Smooth muscle cell (in vitro differentiated cells): ENCODE data around the gene MYOM3. TPM values are rescaled to one million over a fixed set of nuclear protein-coding genes. Genes with fewer than 3 reads are reported as not detected.
"Not testable (repeated sequence)": the region's sequence is repeated elsewhere in the genome, so short reads cannot be mapped to it uniquely, and the experiment has no call there.

ENCODE experiments used
- DNase-seq: peaks from one replicate; lab custom pipeline; 2025; ENCODE audit not compliant: unreplicated experiment; lab: John Stamatoyannopoulos, UW
- H2AFZ ChIP-seq: fragments of 200-600 bp; sonication (generic); 2 replicates; pipeline ENCODE4 v1.6.0; 2016; ENCODE audit warnings: antibody characterized with exemption, low read depth, mild to moderate bottlenecking
- H3F3A ChIP-seq: fragments of 200-600 bp; sonication (generic); 2 replicates; pipeline ENCODE4 v1.6.0; 2017; ENCODE audit warnings: antibody characterized with exemption, low read depth
- H3K27ac ChIP-seq: fragments of 200-600 bp; sonication (generic); 2 replicates; pipeline ENCODE4 v1.5.1; 2016; ENCODE audit warnings: low read depth, mild to moderate bottlenecking
- H3K27me3 ChIP-seq: fragments of 200-600 bp; sonication (generic); 2 replicates; pipeline ENCODE4 v1.6.1; 2016; ENCODE audit warnings: low read depth, mild to moderate bottlenecking
- H3K36me3 ChIP-seq: fragments of 200-600 bp; sonication (generic); 2 replicates; pipeline ENCODE4 v1.5.1; 2016; ENCODE audit warnings: low read depth
- H3K4me1 ChIP-seq: fragments of 200-600 bp; sonication (generic); 2 replicates; pipeline ENCODE4 v1.5.1; 2016; ENCODE audit warnings: low read depth
- H3K4me2 ChIP-seq: fragments of 200-600 bp; sonication (generic); 2 replicates; pipeline ENCODE4 v1.6.0; 2016; ENCODE audit warnings: mild to moderate bottlenecking
- H3K4me3 ChIP-seq: fragments of 200-600 bp; sonication (generic); 2 replicates; pipeline ENCODE4 v1.5.1; 2016; ENCODE audit warnings: mild to moderate bottlenecking
- H3K79me2 ChIP-seq: fragments of 200-600 bp; sonication (generic); 2 replicates; pipeline ENCODE4 v1.6.0; 2016; ENCODE audit warnings: low read depth, mild to moderate bottlenecking
- H3K9ac ChIP-seq: fragments of 200-600 bp; sonication (generic); 2 replicates; pipeline ENCODE4 v1.6.0; 2016; ENCODE audit warnings: low read depth
- H3K9me3 ChIP-seq: fragments of 200-600 bp; sonication (generic); replicated peaks from 2 replicates; pipeline ENCODE4 v1.5.1; 2016; ENCODE audit warnings: low read depth
- H4K20me1 ChIP-seq: fragments of 200-600 bp; sonication (generic); 2 replicates; pipeline ENCODE4 v1.6.0; 2016; ENCODE audit warnings: low read depth
- WGBS: methylation state at CpG from one replicate; pipeline ENCODE4 v1.1.7; 2016; ENCODE audit warnings: low lambda C conversion rate; 5-methylcytosine and 5-hydroxymethylcytosine counted together
- polyA plus RNA-seq: library from polyadenylated mRNA; unstranded; fragments of >200 nt; fragmentation: Nextera tagmentation; extraction: Ambion mirVana; gene quantifications from 2 replicates; pipeline ENCODE4 v1.2.1, GENCODE V29; 2016
- total RNA-seq: library from RNA; depleted of rRNA; stranded (reverse); fragments of >200 nt; gene quantifications from 2 replicates; pipeline ENCODE4 v1.2.3, GENCODE V29; 2014
- TF ChIP-seq, protein P1 (sequence below): fragments of 200-600 bp; sonication (generic); IDR thresholded peaks from 2 replicates; pipeline ENCODE4 v1.5.1; 2017; ENCODE audit warnings: borderline replicate concordance, mild to moderate bottlenecking, antibody characterized with exemption; ENCODE audit not compliant: insufficient read depth, poor library complexity, severe bottlenecking

MYOM3 gene
- total and polyA plus RNA-seq, 2 experiments from 2014 or later: 0.18 to 0.26 TPM

DNA sequence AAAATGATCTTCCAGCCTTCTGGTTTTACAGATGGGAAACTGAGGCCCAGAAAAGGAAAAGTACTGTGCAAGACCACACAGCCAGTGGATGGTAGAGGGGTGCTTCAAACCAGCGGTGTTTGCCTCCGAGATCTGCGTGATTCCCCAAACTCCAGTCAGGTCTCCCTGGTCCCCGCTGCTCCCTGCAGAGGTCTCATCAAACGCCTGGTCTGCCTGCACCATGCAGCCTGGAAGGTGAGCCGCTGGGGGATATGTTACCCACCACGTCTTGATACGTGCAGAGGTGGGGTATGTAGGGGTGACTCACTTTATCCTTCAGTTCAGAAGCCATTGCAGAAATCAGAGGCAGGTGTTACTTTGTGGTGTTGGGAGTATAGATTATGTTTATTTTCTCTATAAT, 56.3 kb downstream of the MYOM3 start:
- WGBS: 84% methylated on average over 8 of the region's 8 CpGs
- Histone ChIP-seq H3K9me3 (no peaks in the 10 kb centered on the region), H2AFZ (no peak overlapping the region), H3K36me3 (no peaks in the 10 kb centered on the region), H3F3A (no peaks in the 10 kb centered on the region), H3K9ac (no peak overlapping the region), H3K79me2 (no peaks in the 10 kb centered on the region), H3K4me2 (no peak overlapping the region), H3K27ac (no peak overlapping the region), H3K27me3 (no peaks in the 10 kb centered on the region), H3K4me3 (no peak overlapping the region), H4K20me1 (no peaks in the 10 kb centered on the region), H3K4me1 (no peaks in the 10 kb centered on the region)
- TF ChIP-seq, protein P1, sequence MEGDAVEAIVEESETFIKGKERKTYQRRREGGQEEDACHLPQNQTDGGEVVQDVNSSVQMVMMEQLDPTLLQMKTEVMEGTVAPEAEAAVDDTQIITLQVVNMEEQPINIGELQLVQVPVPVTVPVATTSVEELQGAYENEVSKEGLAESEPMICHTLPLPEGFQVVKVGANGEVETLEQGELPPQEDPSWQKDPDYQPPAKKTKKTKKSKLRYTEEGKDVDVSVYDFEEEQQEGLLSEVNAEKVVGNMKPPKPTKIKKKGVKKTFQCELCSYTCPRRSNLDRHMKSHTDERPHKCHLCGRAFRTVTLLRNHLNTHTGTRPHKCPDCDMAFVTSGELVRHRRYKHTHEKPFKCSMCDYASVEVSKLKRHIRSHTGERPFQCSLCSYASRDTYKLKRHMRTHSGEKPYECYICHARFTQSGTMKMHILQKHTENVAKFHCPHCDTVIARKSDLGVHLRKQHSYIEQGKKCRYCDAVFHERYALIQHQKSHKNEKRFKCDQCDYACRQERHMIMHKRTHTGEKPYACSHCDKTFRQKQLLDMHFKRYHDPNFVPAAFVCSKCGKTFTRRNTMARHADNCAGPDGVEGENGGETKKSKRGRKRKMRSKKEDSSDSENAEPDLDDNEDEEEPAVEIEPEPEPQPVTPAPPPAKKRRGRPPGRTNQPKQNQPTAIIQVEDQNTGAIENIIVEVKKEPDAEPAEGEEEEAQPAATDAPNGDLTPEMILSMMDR: no peak
- DNase-seq: no peak

DNA sequence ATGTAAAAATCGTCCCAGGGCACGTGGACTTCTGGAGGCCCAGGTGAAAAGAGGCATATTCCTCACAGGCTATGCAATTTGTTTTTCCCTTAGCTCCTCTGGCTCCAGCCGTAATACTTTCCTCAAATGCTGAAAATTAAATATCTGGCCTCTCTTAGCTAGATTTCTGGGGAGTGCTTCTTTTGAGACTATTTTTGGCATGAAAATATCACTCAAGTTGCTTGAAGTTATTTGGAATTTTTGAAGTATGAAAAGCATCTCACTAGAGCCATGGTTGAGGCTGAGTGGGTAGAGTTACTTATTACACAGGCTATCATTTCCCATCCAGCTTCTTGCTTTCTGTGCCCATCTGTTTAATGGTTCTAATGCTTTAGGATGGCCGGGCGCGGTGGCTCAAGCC, 59.7 kb downstream of the MYOM3 start:
- Histone ChIP-seq H4K20me1 (no peaks in the 10 kb centered on the region), H3K27ac (no peak overlapping the region), H3K4me1 (no peaks in the 10 kb centered on the region), H3K4me3 (no peak overlapping the region), H3K9me3 (no peaks in the 10 kb centered on the region), H3K27me3 (no peaks in the 10 kb centered on the region), H3K4me2 (no peak overlapping the region), H3K9ac (no peak overlapping the region), H3K79me2 (no peaks in the 10 kb centered on the region), H2AFZ (no peak overlapping the region), H3K36me3 (no peaks in the 10 kb centered on the region), H3F3A (no peaks in the 10 kb centered on the region)
- TF ChIP-seq, protein P1: no peak
- WGBS: 65% methylated on average over 6 of the region's 6 CpGs
- DNase-seq: no peak

DNA sequence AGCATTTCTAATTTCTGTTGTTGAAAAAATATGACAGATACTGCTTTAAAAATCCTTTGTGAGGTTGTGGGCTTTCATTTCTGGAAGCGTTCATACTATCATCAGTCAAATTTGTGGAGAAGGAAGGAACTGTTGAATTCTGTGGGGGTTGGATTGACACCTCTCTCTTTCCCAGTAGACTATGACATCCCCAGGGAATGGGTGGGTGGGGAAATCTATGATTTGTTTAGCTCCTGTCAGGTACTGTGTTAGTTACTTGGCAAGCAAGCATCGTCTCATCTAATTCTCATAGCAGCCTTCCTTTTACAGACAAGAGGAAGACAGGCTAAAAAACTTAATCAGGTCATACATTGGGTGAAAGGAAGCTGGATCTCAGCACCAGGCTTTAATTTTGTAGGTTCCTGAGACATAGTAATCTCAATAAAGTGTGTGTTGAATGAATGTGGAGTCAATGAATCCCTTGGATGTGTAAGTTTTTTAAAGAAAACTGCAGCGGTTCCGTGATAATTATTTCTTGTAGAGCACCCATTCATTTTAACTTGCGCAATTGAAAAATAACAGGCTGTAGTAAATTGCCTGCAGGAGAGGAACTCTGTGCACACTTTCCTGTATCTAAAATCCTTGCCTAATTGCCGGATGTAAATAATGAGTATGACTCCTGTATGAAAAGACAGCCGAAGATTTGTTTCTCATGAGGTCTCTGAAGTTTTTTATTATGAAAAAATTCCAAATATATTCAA, 60.6 kb downstream of the MYOM3 start:
- no peaks in the 10 kb centered on the region for H3K79me2 ChIP-seq
- H3K27me3 ChIP-seq: no peaks in the 10 kb centered on the region
- no peak overlapping the region for H3K4me3 ChIP-seq
- WGBS: 82% methylated on average over 7 of the region's 7 CpGs
- H3K27ac ChIP-seq: no peak overlapping the region
- no peaks in the 10 kb centered on the region for H3F3A ChIP-seq
- DNase-seq: no peak
- H3K9me3 ChIP-seq: no peaks in the 10 kb centered on the region
- H2AFZ ChIP-seq: no peak overlapping the region
- H3K4me1 ChIP-seq: no peaks in the 10 kb centered on the region
- TF ChIP-seq, protein P1: no peak
- H3K9ac ChIP-seq: no peak overlapping the region
- H3K4me2 ChIP-seq: no peak overlapping the region
- no peaks in the 10 kb centered on the region for H3K36me3 ChIP-seq
- H4K20me1 ChIP-seq: no peaks in the 10 kb centered on the region

DNA sequence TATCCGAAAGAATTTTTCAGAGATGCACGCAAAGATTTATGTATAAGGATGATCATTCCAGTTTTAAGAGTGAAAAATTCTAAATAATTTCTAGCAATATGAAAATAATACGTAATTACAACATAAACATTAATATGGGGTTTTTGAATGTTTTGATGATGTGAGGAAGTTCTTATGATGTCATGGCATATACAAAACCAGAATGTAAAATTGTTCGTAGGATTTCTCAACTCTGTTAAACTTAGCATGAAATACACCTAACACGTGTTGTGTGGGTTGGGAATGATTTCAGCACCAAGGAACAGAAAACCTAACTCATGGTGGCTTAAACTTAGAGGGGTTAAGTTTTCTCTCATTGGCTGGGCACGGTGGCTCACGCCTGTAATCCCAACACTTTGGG, 62.2 kb downstream of the MYOM3 start:
- WGBS: 99% methylated on average over 7 of the region's 7 CpGs
- Histone ChIP-seq H4K20me1 (peaks cover 5% of the 10 kb centered on the region), H3K4me1 (no peaks in the 10 kb centered on the region), H3K27me3 (no peaks in the 10 kb centered on the region), H2AFZ (no peak overlapping the region), H3K36me3 (no peaks in the 10 kb centered on the region), H3K27ac (no peak overlapping the region), H3K9ac (no peak overlapping the region), H3K4me3 (no peak overlapping the region), H3K9me3 (no peaks in the 10 kb centered on the region), H3F3A (peaks cover 12% of the 10 kb centered on the region), H3K4me2 (no peak overlapping the region), H3K79me2 (no peaks in the 10 kb centered on the region)
- TF ChIP-seq, protein P1: no peak
- DNase-seq: no peak

DNA sequence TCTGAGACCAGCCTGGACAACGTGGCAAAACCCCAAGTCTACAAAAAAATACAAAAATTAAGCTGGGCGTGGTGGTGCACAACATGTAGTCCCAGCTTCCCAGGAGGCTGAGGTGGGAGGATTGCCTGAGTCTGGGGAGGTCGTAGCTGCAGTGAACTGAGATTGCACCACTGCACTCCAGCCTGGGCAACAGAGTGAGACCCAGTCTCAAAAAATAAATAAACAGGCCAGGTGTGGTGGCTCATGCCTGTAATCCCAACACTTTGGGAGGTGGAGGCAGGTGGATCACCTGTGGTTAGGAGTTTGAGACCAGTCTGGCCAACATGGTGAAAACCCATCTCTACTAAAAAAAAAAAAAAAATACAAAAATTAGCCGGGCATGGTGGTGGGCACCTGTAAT, 63.0 kb downstream of the MYOM3 start:
- not testable (repeated sequence) for H3K4me3 ChIP-seq, H3K9me3 ChIP-seq, H3K36me3 ChIP-seq, H3K9ac ChIP-seq, H3K27me3 ChIP-seq, H2AFZ ChIP-seq, H3K4me2 ChIP-seq, H4K20me1 ChIP-seq, H3K79me2 ChIP-seq, H3K4me1 ChIP-seq, H3K27ac ChIP-seq, DNase-seq
- 93% methylated on average over 4 of the region's 4 CpGs for WGBS
- H3F3A ChIP-seq: peaks cover 12% of the 10 kb centered on the region
